HCT116 (cell line): ENCODE data around the gene SQSTM1. TPM values are rescaled to one million over a fixed set of nuclear protein-coding genes. Genes with fewer than 3 reads are reported as not detected.

Source experiments
- ATAC-seq: fragments of 200-7000 bp; cut with Tn5 transposase; 2 replicates; pipeline ENCODE4 v1.9.1; 2020; ENCODE audit warnings: mild to moderate bottlenecking, moderate library complexity
- BruUV-seq: library from RNA; stranded (reverse); fragments of 400-500 nt; replicated peaks from 2 replicates; lab custom pipeline; 2021; lab: Mats Ljungman, UMichigan
- CTCF ChIA-PET: fragments of 300-600 bp; sonication (Branson Sonifier 250); formaldehyde crosslinking; loops from one replicate; lab custom pipeline; 2021; ENCODE audit warnings: antibody characterized with exemption; lab: Charles Lee
- POLR2A ChIA-PET: fragments of 300-600, 350-600 bp; sonication (Branson Sonifier 250); formaldehyde crosslinking; loops from one replicate; lab custom pipeline; 2021; ENCODE audit warnings: antibody characterized with exemption; lab: Charles Lee
- RAD21 ChIA-PET, 2 experiments: fragments of 300-600 bp; sonication (Branson Sonifier 250); formaldehyde crosslinking; loops; one replicate each; lab custom pipeline; 2023; ENCODE audit warnings: low total read pairs in 2 of 2; ENCODE audit not compliant: uncharacterized antibody in 2 of 2, unreplicated experiment in 2 of 2, low non-redundant PET in 1 of 2; lab: Charles Lee
- DNase-seq: peaks from one replicate; pipeline ENCODE4 v3.0.0-alpha.2; 2010; ENCODE audit warnings: low read depth, low spot score
- H2AFZ ChIP-seq: fragments of 200-600 bp; shearing (Covaris generic), sonication (generic); 2 replicates; pipeline ENCODE4 v1.6.1; 2017; ENCODE audit warnings: low read depth, mixed run types, mixed read lengths, antibody characterized with exemption, low read length; ENCODE audit not compliant: poor library complexity, severe bottlenecking
- H3K27ac ChIP-seq: 2 replicates; pipeline ENCODE4 v1.5.1; 2012; ENCODE audit warnings: low read depth, low read length
- H3K27me3 ChIP-seq: fragments of 200-600 bp; sonication (generic); 2 replicates; pipeline ENCODE4 v1.6.1; 2016; ENCODE audit warnings: mixed run types, low read length, mixed read lengths; ENCODE audit not compliant: insufficient read depth
- H3K36me3 ChIP-seq, 2 experiments: fragments of 200-500 bp in 1 of 2; fragments of 200-600 bp in 1 of 2; sonication (Bioruptor generic) in 1 of 2; sonication (generic) in 1 of 2; 2 replicates each; pipeline versions ENCODE4 v1.5.1 to v1.6.1; 2014 to 2016; ENCODE audit warnings: low read length in 2 of 2, inconsistent platforms in 1 of 2, mixed read lengths in 1 of 2, mixed run types in 1 of 2; ENCODE audit not compliant: insufficient read depth in 2 of 2, control insufficient read depth in 1 of 2
- H3K4me1 ChIP-seq, 2 experiments: fragments of 200-600 bp in 1 of 2; sonication (generic) in 1 of 2; 2 replicates each; pipeline versions ENCODE4 v1.5.1 to v1.6.1; 2012 to 2017; ENCODE audit warnings: low read length in 2 of 2, inconsistent platforms in 1 of 2, mild to moderate bottlenecking in 1 of 2, mixed read lengths in 1 of 2, mixed run types in 1 of 2, moderate library complexity in 1 of 2; ENCODE audit not compliant: insufficient read depth in 2 of 2, control insufficient read depth in 1 of 2
- H3K4me2 ChIP-seq: fragments of 200-600 bp; sonication (generic); 2 replicates; pipeline ENCODE4 v1.6.1; 2017; ENCODE audit warnings: mixed run types, low read length, mixed read lengths
- H3K4me3 ChIP-seq, 2 experiments: fragments of 200-600 bp in 1 of 2; sonication (generic) in 1 of 2; replicated peaks in 1 of 2; 2 replicates each; pipeline ENCODE4 v1.5.1; 2011 to 2016; ENCODE audit warnings: low read length in 2 of 2, control low read depth in 1 of 2, low read depth in 1 of 2, mild to moderate bottlenecking in 1 of 2, mixed read lengths in 1 of 2, mixed run types in 1 of 2
- H3K79me2 ChIP-seq: fragments of 200-600 bp; sonication (generic); 2 replicates; pipeline ENCODE4 v1.6.1; 2017; ENCODE audit warnings: mild to moderate bottlenecking, mixed run types, low read length, moderate library complexity, mixed read lengths; ENCODE audit not compliant: insufficient read depth
- H3K9ac ChIP-seq: fragments of 200-600 bp; sonication (generic); 2 replicates; pipeline ENCODE4 v1.6.1; 2016; ENCODE audit warnings: low read length, mixed read lengths
- H3K9me2 ChIP-seq: fragments of 200-600 bp; sonication (generic), shearing (Covaris generic); 2 replicates; pipeline ENCODE4 v1.6.1; 2017; ENCODE audit warnings: mixed run types, mild to moderate bottlenecking, moderate library complexity; ENCODE audit not compliant: insufficient read depth
- H3K9me3 ChIP-seq, 2 experiments: fragments of 200-500 bp in 1 of 2; fragments of 200-600 bp in 1 of 2; sonication (Bioruptor generic) in 1 of 2; sonication (generic) in 1 of 2; 2 replicates each; pipeline ENCODE4 v1.6.1; 2014 to 2017; ENCODE audit warnings: low read length in 2 of 2, mixed read lengths in 2 of 2, inconsistent platforms in 1 of 2, low read depth in 1 of 2, mild to moderate bottlenecking in 1 of 2, mixed run types in 1 of 2, moderate library complexity in 1 of 2; ENCODE audit not compliant: control insufficient read depth in 1 of 2, insufficient read depth in 1 of 2
- H4K20me1 ChIP-seq: fragments of 200-600 bp; sonication (generic), shearing (Covaris generic); 2 replicates; pipeline ENCODE4 v1.6.1; 2017; ENCODE audit warnings: mixed run types, mild to moderate bottlenecking, moderate library complexity; ENCODE audit not compliant: insufficient read depth
- ATF3 ChIP-seq: IDR thresholded peaks from 2 replicates; pipeline ENCODE4 v1.6.1; 2012
- ELF1 ChIP-seq: IDR thresholded peaks from 2 replicates; pipeline ENCODE4 v1.6.1; 2012; ENCODE audit warnings: low read depth, borderline replicate concordance
- EZH2 ChIP-seq: fragments of 200-600 bp; sonication (generic); IDR thresholded peaks from 2 replicates; pipeline ENCODE4 v1.6.1; 2017; ENCODE audit warnings: antibody characterized with exemption, mixed run types
- FOSL1 ChIP-seq: IDR thresholded peaks from 2 replicates; pipeline ENCODE4 v1.6.1; 2012; ENCODE audit warnings: low read depth
- POLR2A ChIP-seq: IDR thresholded peaks from 2 replicates; pipeline ENCODE4 v1.7.0; 2011; ENCODE audit warnings: borderline replicate concordance; ENCODE audit not compliant: insufficient read depth, insufficient read length; ENCODE audit errors: extremely low read depth
- POLR2AphosphoS5 ChIP-seq: IDR thresholded peaks from 2 replicates; pipeline ENCODE4 v1.6.1; 2011; ENCODE audit warnings: mild to moderate bottlenecking, low read depth, low read length, moderate library complexity
- SIN3A ChIP-seq: IDR thresholded peaks from 2 replicates; pipeline ENCODE4 v1.6.1; 2012; ENCODE audit warnings: low read depth
- YY1 ChIP-seq: IDR thresholded peaks from 2 replicates; pipeline ENCODE4 v1.6.1; 2011; ENCODE audit warnings: low read length, low read depth, moderate library complexity, mild to moderate bottlenecking; ENCODE audit not compliant: insufficient replicate concordance; ENCODE audit errors: extremely low read depth
- ZFX ChIP-seq: fragments of 450-650 bp; IDR thresholded peaks from 2 replicates; pipeline ENCODE4 v1.6.1; 2017
- intact Hi-C: fragments of 100-400 bp; cut with micrococcal nuclease; formaldehyde crosslinking; loops from 2 replicates; pipeline ENCODE4 v1.10.0; 2022
- total RNA-seq: library from RNA; stranded (reverse); gene quantifications from one replicate; pipeline ENCODE4 v1.2.1, GENCODE V29; 2021; ENCODE audit not compliant: unreplicated experiment

The SQSTM1 gene
- total RNA-seq, 1 experiment from 2014 or later, result 299 TPM

GRCh38 chr5:179805529-179806249 is 15.0 kb upstream of the SQSTM1 start:
- BruUV-seq, result no TSS peak

More at GRCh38 chr5:179805529-179806249, 15.0 kb upstream of the SQSTM1 start:
- H3K9me2 ChIP-seq, result no peaks in the 10 kb centered on the region
- POLR2A ChIA-PET, result interaction anchor here (0.6 to 2.6 kb wide), 3 partner anchors 8 to 886 kb away, joined by 3 to 8 read pairs (median 4); partner anchors contain the start of gene SQSTM1
- H3K79me2 ChIP-seq, result peaks cover 50% of the 10 kb centered on the region
- DNase-seq, result no peak
- H2AFZ ChIP-seq, result no peak overlapping the region
- peak overlapping the region; percentile 99 for H3K4me2 ChIP-seq
- intact Hi-C loops, result loop anchor here (2.0 kb wide), 1 partner anchor 15 kb away; the partner anchor contains the start of gene SQSTM1
- peak; percentile 4; the same call in 1 of the 2 replicates for ATAC-seq
- H3K9me3 ChIP-seq, result no peaks in the 10 kb centered on the region
- H3K36me3 ChIP-seq, result no peaks in the 10 kb centered on the region
- H3K4me1 ChIP-seq, result peaks cover 38 to 50% of the 10 kb centered on the region in 2 experiments
- no peak for TF ChIP-seq YY1
- TF ChIP-seq ZFX, result peak; percentile 72
- TF ChIP-seq ELF1, result no peak
- no peak for TF ChIP-seq POLR2A
- TF ChIP-seq SIN3A, result no peak
- no peak for TF ChIP-seq ATF3
- no peak for TF ChIP-seq FOSL1
- TF ChIP-seq EZH2, result no peak
- TF ChIP-seq POLR2AphosphoS5, result peak; percentile 30; the same call in 1 of the 2 replicates
- peak overlapping the region; percentile 88 for H3K9ac ChIP-seq
- no peaks in the 10 kb centered on the region for H3K27me3 ChIP-seq
- peak overlapping the region; percentile 68 to 92 for H3K4me3 ChIP-seq
- CTCF ChIA-PET, result interaction anchor here (0.8 kb wide), 1 partner anchor 10 kb away, joined by 3 read pairs; no protein-coding TSS in a partner anchor
- H3K27ac ChIP-seq, result peak overlapping the region; percentile 99
- no peaks in the 10 kb centered on the region for H4K20me1 ChIP-seq
- RAD21 ChIA-PET, result no interaction called here
